Measurements from ENCODE around the gene RAB1B. TPM values are rescaled to one million over a fixed set of nuclear protein-coding genes. Genes with fewer than 3 reads are reported as not detected.
A peak's percentile ranks its signal among the peaks of the same experiment; 100 is the strongest.

The RAB1B gene
- total and polyA plus RNA-seq, 10 of the 15 experiments (the other 5 are each of a cell fraction or from before 2014, with no cell fraction given) = 10.4 to 193 (median 96.9) TPM

DNA sequence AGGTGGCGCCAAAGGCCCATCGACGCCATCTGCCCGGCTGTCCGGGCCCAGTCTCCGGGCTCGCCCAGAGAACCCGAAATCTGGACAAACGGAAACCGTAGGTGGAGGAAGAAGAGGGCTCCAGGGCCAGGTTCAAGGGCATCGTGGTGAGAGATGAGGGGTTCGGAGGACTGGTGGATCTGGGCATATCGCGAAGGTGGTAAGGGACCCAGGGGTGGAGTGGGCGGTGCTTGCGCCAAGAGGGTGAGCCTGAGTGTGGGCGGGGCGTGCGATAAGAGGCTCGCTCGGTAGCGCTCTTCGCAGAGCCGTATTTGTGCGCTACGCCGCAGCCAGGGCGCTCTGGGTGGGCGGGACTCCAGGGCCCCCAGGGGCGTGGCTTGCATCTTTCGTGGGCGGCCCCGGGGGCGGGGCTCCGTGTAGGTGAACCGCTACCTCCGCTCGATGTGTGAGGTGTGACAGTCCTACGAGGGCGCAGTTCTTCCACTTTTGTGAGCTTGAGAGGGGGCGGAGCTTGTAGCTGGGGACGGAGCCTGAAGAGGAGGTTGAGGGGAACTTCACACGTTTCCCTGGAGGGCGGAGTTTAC is 43.6 kb downstream of the RAB1B start (continued):
- TF ChIP-seq RAD51 (IDR thresholded peaks at IDR 0.05) = no peak
- TF ChIP-seq EZH2 (IDR thresholded peaks at IDR 0.05; ENCODE audit: borderline replicate concordance, control insufficient read depth, low read depth, low read length) = no peak
- peak; percentile 99 for TF ChIP-seq HDGF (IDR thresholded peaks at IDR 0.05)
- no peak for TF ChIP-seq CBFB (IDR thresholded peaks at IDR 0.05; ENCODE audit: low read depth)
- TF ChIP-seq, protein P1, sequence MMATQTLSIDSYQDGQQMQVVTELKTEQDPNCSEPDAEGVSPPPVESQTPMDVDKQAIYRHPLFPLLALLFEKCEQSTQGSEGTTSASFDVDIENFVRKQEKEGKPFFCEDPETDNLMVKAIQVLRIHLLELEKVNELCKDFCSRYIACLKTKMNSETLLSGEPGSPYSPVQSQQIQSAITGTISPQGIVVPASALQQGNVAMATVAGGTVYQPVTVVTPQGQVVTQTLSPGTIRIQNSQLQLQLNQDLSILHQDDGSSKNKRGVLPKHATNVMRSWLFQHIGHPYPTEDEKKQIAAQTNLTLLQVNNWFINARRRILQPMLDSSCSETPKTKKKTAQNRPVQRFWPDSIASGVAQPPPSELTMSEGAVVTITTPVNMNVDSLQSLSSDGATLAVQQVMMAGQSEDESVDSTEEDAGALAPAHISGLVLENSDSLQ (IDR thresholded peaks at IDR 0.05) = no peak; the same call in 1 of the 2 replicates
- TF ChIP-seq SMAD1 (IDR thresholded peaks at IDR 0.05; ENCODE audit: low read depth, partially characterized antibody) = no peak
- no peak for TF ChIP-seq PAX8 (IDR thresholded peaks at IDR 0.05)
- TF ChIP-seq BHLHE40 (IDR thresholded peaks at IDR 0.05; ENCODE audit: borderline replicate concordance in 1 of 2, low read depth in 2 of 2, low read length in 1 of 2) = peak; percentile 41 to 43; a peak in 3 of 4 replicates
- TF ChIP-seq, protein P2, sequence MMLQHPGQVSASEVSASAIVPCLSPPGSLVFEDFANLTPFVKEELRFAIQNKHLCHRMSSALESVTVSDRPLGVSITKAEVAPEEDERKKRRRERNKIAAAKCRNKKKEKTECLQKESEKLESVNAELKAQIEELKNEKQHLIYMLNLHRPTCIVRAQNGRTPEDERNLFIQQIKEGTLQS (IDR thresholded peaks at IDR 0.05; ENCODE audit: borderline replicate concordance, extremely low read depth, low read depth, low read length) = no peak
- TF ChIP-seq, protein P3, sequence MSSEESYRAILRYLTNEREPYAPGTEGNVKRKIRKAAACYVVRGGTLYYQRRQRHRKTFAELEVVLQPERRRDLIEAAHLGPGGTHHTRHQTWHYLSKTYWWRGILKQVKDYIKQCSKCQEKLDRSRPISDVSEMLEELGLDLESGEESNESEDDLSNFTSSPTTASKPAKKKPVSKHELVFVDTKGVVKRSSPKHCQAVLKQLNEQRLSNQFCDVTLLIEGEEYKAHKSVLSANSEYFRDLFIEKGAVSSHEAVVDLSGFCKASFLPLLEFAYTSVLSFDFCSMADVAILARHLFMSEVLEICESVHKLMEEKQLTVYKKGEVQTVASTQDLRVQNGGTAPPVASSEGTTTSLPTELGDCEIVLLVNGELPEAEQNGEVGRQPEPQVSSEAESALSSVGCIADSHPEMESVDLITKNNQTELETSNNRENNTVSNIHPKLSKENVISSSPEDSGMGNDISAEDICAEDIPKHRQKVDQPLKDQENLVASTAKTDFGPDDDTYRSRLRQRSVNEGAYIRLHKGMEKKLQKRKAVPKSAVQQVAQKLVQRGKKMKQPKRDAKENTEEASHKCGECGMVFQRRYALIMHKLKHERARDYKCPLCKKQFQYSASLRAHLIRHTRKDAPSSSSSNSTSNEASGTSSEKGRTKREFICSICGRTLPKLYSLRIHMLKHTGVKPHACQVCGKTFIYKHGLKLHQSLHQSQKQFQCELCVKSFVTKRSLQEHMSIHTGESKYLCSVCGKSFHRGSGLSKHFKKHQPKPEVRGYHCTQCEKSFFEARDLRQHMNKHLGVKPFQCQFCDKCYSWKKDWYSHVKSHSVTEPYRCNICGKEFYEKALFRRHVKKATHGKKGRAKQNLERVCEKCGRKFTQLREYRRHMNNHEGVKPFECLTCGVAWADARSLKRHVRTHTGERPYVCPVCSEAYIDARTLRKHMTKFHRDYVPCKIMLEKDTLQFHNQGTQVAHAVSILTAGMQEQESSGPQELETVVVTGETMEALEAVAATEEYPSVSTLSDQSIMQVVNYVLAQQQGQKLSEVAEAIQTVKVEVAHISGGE (CRISPR knock-in tag; IDR thresholded peaks at IDR 0.05) = no peak
- TF ChIP-seq, protein P4, sequence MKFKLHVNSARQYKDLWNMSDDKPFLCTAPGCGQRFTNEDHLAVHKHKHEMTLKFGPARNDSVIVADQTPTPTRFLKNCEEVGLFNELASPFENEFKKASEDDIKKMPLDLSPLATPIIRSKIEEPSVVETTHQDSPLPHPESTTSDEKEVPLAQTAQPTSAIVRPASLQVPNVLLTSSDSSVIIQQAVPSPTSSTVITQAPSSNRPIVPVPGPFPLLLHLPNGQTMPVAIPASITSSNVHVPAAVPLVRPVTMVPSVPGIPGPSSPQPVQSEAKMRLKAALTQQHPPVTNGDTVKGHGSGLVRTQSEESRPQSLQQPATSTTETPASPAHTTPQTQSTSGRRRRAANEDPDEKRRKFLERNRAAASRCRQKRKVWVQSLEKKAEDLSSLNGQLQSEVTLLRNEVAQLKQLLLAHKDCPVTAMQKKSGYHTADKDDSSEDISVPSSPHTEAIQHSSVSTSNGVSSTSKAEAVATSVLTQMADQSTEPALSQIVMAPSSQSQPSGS (IDR thresholded peaks at IDR 0.05; ENCODE audit: low read length) = no peak
- TF ChIP-seq ZSCAN29 (IDR thresholded peaks at IDR 0.05) = no peak
- TF ChIP-seq ZBED1 (IDR thresholded peaks at IDR 0.05; ENCODE audit: borderline replicate concordance) = no peak
- TF ChIP-seq NR2C1 (IDR thresholded peaks at IDR 0.05) = no peak
- no peak for TF ChIP-seq NFYB (IDR thresholded peaks at IDR 0.05; ENCODE audit: insufficient read depth, low read depth, low read length)
- no peak for TF ChIP-seq CHD1 (IDR thresholded peaks at IDR 0.05; ENCODE audit: low read depth, low read length)
- no peak for TF ChIP-seq RBBP5 (conservative IDR thresholded peaks at IDR 0.05)
- TF ChIP-seq TARDBP (IDR thresholded peaks at IDR 0.05; ENCODE audit: borderline replicate concordance) = no peak
- TF ChIP-seq, protein P5, sequence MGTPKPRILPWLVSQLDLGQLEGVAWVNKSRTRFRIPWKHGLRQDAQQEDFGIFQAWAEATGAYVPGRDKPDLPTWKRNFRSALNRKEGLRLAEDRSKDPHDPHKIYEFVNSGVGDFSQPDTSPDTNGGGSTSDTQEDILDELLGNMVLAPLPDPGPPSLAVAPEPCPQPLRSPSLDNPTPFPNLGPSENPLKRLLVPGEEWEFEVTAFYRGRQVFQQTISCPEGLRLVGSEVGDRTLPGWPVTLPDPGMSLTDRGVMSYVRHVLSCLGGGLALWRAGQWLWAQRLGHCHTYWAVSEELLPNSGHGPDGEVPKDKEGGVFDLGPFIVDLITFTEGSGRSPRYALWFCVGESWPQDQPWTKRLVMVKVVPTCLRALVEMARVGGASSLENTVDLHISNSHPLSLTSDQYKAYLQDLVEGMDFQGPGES (IDR thresholded peaks at IDR 0.05) = no peak
- no peak for TF ChIP-seq MEF2A (IDR thresholded peaks at IDR 0.05; ENCODE audit: insufficient read depth, low read depth, low read length)
- no peak for TF ChIP-seq CBX5 (IDR thresholded peaks at IDR 0.05; ENCODE audit: low read depth)
- TF ChIP-seq MYB (IDR thresholded peaks at IDR 0.05; ENCODE audit: borderline replicate concordance, low read depth, low read length) = no peak
- 0 out of 2 replicates have a peak, but pooled peaks have one; percentile 46 for TF ChIP-seq MXI1 (IDR thresholded peaks at IDR 0.05; ENCODE audit: low read depth, low read length)
- 0 out of 2 replicates have a peak, but pooled peaks have one; percentile 23 for TF ChIP-seq DPF2 (IDR thresholded peaks at IDR 0.05)
- no peak for TF ChIP-seq BRCA1 (IDR thresholded peaks at IDR 0.05; ENCODE audit: low read depth, low read length)
- no peak for TF ChIP-seq NFIC (IDR thresholded peaks at IDR 0.05; ENCODE audit: low read depth, low read length)
